Measurements from ENCODE around the gene CREB1.
A peak's percentile ranks its signal among the peaks of the same experiment; 100 is the strongest.
"Not testable (repeated sequence)": the region's sequence is repeated elsewhere in the genome, so short reads cannot be mapped to it uniquely, and the experiment has no call there.

Gene CREB1

DNA sequence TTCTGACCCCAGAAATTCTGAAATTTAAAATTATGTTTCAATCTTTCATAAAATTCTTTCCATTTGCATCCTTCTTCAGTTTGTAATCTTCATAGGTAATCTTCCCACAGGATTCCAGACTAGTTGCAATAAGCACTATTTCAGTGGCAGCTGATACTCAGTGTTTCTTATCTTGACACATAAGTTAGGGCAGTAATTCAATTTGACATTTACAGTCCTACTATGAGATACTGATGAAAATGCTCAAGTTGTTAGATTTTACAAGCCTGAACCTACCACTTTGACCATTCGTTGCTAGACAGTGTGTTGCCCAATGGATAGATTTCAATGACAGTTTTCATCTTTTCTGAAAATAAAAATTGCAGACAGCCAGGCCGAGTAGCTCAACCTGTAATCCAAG, 85.1 kb downstream of the CREB1 start:
- no peak for DNase-seq (ENCODE audit: low read depth in 1 of 2, low spot score in 1 of 2)

DNA sequence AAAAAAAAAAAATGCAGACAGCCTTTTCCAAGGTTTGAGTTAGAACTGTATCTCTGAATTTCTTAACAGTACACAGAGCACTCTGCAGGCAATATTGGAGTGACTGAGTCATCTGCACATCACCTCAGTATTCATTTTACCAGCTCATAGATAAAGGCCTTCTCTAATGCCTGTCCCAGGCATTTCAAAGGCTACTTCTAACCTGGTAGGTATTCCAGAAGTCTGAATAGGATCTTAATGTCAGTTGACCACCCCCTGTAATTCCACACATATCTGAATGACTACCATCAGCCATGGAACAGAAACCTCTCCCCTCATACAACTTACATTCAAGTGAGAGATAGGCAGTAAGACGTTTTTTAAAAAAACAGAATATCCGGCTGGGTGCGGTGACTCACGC, 86.4 kb downstream of the CREB1 start:
- no peak for DNase-seq (ENCODE audit: low read depth in 1 of 2, low spot score in 1 of 2)

DNA sequence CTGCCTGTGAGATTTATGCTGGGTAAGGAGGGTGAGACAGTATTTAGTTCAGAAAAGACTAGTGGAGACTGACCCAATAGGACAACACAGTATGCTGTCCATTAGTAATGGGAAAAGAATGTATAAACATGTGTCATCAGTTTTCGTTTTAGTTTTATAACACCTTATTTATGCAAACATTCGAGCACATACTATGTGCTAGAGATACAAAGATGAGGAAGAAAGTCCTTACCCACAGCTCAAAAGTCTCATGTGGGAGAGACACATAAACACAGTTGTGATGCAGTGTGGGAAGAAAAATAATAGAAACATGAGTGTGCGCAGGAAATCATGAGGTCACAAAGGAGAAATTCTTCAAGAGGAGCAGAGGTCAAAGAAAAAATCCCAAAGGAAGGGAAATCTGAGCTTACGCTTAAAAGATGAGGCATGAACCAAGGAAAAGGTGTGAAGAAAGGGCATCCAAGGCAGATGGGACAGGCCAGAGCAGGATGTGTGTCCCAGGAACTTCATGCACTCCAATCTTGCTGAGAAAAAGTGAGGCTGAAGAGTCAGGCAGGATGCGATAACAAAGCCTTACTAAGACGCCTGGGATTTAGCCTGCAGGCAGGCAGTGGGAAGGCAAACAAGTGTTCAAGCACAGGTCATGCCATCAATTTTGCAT, 87.4 kb downstream of the CREB1 start:
- DNase-seq (ENCODE audit: low read depth in 1 of 2, low spot score in 1 of 2): no peak

DNA sequence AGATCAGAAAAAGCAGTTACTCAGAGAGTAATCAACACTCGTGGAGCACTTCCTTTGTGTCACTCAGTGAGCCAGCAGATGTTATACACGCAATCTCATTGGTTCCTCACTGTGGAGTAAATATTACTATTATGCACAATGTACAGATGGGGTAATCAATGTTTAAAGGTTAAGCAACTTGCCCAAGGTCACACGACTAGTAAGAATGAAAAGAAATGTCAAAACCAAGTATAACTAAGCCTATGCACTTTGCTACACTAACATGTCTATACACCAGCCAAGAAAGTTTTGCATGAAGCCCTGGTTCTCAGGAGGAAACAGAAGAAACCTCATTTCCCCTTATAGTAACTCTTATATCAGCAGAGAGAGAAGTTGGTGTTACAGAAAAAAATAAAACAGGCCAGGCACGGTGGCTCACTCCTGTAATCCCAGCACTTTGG, 90.0 kb downstream of the CREB1 start:
- no peak for DNase-seq (ENCODE audit: low read depth in 1 of 2, low spot score in 1 of 2)

DNA sequence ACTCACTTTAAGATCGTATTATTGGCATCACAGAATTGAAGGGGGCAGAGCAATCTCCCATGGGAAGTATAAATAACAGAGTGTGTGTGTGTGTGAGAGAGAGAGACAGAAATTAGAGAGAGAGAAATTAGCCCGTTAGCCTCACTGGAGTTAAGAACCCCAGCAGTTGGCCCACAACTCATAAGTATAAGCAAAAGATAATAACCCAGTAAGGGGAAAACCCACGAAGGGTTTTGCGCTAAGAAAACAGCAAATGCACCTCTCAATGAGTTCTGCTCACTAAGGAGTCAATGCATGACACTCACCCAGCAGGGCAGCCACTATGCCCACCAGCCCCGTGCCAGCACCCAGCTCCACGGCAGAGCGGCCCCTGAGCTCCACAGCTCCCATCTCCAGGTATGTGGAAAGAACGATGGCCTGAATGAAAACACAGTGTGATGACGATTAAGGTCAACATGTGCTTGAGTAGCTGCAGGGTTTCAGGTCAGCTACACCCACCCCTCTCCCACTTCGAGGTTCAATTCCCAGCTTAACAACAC, 91.8 kb downstream of the CREB1 start:
- no peak for DNase-seq (ENCODE audit: low read depth in 1 of 2, low spot score in 1 of 2)

DNA sequence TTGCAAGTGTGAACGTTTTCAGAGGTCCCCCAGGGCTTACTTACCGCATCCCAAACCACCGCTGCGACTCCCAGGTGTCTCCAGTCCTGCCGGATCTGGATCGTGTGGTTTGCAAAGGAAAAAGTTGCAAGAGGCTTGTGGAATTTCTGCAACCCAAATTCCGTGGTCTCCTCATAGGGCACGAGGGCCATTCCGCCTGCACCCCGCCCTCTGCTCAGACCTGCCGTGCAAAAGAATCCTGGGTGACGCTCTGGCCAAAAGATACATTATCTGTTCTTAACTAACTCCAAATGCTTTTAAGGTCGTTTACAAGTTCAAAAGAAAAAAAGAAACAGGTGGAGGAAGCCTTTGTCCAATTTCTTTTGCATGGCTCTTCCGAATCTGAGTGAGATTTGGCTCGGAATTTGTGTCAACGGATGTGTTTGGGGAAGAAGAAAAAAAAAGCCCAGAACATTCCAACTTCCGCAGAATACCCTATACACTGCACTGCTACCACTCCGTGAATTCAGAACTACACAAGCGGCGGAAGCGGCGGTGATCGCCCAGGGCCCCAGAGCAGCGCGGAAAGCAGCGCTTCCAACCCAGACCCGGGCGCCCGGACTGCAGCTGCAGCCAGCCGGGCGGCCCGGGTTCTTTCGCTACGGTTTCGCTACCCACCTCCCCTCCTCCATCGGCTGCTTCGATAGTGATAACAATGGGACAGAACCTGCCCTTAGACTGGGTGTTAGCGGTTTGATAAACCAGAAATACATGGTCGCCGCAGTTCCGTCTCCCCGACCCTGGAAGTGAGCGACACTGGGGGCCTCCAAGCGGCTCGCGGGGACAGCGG, 94.6 kb downstream of the CREB1 start:
- peak; percentile 39 to 50 for DNase-seq (ENCODE audit: low read depth in 1 of 2, low spot score in 1 of 2)

DNA sequence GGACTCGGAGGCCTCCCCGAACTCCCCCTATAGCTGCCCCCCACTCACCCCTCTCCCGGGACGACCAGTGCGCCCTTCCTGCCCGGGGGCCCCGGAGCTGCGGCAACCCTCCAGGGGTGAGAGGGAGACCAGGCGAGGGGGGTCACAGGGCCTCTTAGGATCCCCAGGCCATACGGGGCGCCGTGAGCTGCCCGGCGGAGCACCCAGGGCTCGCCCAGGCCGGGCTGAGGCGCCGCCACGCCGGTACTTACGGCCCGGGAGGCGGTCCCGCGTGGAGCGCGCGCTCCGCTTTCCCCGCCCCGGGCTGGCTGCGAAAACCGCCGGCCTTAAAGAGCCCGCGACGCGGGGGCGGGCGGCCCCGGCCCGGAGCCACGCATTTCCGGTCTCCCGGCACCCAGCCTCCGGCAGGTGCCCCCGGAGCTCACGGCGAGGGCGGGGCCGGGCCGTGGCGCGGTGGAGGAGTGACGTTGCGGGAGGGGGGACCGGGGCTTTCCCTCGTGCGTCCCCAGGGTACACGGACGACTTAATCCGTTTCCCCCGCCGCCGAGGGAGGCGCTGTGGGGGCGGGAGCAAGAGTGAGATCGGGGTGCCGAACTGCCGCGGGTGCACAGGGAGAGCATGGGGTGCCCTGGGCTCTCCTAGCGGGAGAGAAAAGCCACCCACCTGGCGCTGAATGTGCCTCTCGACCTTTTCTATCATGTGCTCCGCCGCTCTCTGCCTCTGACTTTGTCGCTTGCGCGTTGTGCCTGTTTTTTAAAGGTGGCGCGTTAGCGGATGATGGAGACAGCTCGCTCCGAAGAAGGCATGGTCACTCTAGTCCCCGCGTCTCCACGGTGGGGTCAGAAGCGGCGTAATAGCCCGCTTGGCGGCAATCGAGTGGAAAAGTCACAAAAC, 95.5 kb downstream of the CREB1 start, which contains the start of gene METTL21A:
TSS of gene METTL21A (minus strand) at position 381 of the 894 bp plus-strand sequence. CDS start 1,019 bp downstream, outside the sequence.
- DNase-seq (ENCODE audit: low read depth in 1 of 2, low spot score in 1 of 2): peak; percentile 84 to 93

DNA sequence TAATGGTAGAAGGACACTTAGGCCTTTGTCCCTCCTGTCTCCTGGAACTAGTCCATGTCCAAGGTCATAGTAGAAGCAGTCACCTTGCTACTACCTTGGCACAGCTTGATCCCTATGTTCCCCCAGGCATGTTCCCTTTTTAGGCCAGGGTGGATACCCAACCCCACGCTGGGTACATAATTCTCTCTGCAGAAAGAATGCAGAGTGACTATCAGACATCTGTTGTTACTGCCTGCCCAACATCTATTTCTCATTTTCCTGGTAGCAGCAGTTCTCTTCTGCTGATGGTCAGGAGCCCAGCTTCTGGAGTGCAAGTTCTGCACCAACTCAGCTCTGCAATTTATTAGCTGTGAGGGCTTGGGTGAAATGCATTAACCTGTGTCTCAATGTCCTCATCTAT, 99.8 kb downstream of the CREB1 start:
- no peak for DNase-seq (ENCODE audit: low read depth in 1 of 2, low spot score in 1 of 2)

DNA sequence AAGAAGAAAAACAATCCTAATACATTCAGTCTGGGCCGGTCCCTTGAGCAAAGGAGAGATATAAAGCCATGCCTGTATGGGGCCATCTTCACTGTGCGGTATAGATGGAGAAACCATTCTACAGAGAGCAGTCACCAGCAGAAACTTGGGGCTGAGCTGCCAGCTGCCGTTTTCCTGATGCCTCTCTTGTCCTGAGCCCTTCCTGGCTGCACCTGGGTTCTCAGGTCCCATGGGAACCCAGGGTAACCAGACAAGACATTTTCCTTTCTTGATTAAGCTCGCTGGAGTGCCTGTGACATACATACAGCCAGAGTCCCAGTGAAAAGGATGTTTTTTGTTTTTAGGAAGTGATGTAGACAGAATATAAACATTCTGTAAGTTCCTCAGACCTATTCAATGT, 100.7 kb downstream of the CREB1 start:
- DNase-seq (ENCODE audit: low read depth in 1 of 2, low spot score in 1 of 2): no peak

DNA sequence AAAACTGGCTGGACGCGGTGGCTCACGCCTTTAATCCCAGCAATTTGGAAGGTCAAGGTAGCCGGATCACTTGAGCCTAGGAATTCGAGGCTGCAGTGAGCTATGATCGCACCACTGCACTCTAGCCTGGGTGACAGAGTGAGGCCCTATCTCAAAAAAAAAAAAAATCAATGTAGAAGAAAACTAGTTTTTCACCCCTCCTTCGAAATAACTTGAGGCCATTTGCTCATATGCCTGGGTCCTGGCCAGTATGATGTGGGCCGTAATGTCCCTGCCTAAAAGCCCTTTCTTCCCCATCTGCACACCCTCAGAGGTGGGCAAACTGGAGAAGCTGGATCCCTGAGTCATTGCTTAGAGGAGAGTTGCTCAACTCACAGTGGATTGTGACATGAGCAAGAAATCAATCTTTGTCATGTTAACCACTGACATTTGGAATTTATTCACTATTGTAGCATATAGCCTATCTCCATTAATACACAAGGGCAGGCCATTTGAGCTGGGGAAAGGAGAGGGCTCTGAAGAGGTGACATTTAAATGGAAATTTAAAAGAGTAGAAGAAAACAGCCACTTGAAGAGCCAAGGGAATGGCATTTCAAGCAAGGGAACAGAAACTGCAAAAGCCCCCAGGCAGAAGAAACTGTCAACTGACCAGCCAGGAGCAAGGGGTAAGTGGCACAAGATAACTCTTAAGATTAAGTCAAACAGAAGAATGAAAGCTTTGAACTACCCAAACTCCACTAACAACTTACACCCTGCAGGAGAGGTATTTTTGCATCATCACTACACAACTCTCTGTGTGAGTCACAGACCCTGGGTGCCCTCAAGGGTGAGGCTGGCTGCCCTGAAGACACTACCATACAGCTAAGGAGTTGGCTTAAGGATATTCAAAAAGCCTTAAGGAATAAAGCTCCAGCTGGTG, 103.1 kb downstream of the CREB1 start:
- no peak for DNase-seq (ENCODE audit: low read depth in 1 of 2, low spot score in 1 of 2)

DNA sequence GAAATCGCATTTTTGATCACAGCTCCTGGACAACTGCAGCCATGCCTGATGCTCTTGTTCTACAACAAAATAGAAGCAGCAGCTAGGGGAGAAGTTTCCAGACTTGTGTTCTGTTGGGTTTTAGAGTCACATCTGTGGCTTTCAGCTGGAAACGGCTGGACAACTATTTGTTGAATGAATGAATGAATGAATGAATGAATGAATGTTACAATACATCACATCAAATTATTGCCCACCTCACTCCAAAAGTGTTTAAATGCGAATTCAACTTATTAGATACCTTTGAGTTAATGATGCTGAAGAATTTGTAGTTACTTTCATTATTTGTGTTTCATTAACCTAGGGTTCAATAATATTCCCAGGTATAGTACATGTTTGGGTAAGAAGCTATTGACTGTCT, 103.9 kb downstream of the CREB1 start:
- no peak for DNase-seq (ENCODE audit: low read depth in 1 of 2, low spot score in 1 of 2)

DNA sequence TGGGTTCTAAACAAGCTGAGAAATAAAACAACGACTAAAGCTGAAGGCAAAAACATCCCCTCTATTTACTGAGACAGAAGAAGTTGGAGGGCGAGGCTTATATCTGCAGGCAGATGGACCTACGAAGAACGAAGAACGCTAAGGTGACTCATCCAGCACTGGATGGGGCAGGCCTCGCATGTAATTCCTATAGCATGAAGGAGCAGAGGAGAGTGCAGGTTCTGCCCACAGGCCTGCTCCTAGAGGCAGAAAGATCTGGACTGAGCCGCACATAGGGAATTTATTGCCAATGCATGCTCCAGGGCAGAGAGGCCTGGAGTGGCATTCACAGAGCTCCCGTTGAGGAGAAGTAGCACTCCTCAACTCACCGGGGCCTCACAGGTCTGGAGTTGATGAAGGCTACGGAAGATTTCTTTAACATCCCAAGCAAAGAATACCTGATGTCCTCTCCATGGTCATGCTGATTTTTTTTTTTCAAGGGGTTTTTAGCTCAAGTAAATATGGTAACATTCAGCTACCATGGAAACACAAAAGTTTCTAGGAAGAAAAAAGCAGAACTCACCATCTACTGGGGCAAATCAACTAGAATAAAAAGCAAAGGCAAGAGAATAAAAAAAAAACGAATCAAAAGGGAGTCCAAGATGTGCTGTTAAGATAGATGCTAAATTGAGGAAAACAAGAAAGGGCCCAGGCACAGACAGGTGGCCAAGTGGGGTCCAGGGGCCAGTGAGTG, 105.9 kb downstream of the CREB1 start:
- no peak for DNase-seq (ENCODE audit: low read depth in 1 of 2, low spot score in 1 of 2)

DNA sequence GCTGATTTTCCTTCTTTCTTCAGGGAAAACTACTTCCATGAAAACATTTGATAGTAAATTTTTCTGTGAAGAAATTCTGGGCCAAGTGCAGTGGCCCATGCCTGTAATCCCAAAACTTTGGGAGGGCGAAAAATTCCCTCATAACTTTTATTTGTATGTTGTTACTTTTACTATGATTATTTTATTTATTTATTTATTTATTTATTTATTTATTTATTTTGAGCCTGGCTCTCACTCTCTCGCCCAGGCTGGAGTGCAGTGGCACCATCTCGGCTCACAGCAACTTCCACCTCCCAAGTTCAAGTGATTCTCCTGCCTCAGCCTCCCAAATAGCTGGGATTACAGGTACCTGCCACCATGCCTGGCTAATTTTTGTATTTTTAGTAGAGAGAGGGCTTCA, 109.5 kb downstream of the CREB1 start:
- not testable (repeated sequence) for DNase-seq (ENCODE audit: low read depth in 1 of 2, low spot score in 1 of 2)

DNA sequence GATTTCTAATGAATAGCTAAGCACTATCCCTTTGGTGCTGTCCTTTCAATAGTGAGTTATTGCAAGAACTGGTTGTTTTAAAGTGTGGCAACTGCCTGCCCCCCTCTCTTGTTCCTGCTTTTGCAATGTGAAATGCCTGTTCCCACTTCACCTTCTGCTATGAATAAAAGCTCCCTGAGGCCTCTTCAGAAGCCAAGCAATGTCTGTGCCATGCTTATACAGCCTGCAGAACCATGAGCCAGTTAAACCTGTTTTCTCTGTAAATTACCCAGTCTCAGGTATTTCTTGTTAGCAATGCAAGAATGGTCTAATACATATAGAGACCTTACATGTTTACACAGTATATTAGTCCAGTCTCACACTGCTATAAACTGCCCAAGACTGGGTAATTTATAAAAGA, 110.4 kb downstream of the CREB1 start:
- DNase-seq (ENCODE audit: low read depth in 1 of 2, low spot score in 1 of 2): no peak

DNA sequence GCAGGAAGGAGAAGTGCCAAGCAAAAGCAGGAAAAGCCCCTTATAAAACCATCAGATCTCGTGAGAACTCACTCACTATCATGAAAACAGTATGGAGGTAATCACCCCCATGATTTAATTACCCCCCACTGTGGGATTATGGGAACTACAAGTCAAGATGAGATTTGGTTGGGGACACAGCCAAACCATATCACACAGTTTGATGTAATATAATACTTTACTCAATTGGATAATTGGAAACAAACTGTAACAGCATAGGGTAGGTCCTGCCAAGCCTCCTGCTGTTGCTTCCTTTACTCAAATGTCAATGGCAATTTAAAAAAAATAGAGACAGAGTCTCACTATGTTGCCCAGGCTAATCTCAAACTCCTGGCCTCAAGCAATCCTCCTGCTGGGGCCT, 110.9 kb downstream of the CREB1 start:
- no peak for DNase-seq (ENCODE audit: low read depth in 1 of 2, low spot score in 1 of 2)

DNA sequence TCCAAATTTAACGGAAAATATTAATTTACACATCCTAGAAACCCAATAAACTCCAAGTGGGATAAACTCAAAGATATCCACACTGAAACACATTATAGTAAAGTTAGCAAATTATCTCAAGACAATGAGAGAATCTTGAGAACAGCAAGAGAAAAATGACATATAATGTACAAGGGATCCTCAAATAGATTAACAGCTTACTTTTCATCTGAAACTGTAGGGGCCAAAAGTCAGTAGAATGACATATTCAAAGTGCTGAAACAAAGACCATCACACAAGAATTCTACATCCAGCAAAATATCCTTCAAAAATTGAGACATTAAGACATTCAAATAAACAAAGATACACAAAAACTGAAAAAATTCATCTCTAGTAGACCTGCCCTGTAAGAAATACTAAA, 114.1 kb downstream of the CREB1 start:
- no peak for DNase-seq (ENCODE audit: low read depth in 1 of 2, low spot score in 1 of 2)

DNA sequence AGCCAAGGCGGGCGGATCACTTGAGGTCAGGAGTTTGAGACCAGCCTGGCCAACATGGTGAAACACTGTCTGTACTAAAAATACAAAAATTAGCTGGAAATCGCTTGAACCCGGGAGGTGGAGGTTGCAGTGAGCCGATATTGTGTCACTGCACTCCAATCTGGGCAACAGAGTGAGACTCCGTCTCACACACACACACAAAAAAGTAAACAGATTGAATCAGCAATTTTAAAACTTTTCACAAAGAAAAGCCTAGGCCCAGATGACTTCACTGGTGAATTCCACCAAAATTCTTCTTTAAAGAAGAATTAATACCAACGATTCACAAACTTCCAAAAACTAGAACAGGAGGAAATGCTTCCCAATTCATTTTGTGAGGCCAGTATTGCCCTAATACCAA, 116.8 kb downstream of the CREB1 start:
- not testable (repeated sequence) for DNase-seq (ENCODE audit: low read depth in 1 of 2, low spot score in 1 of 2)
